NB4 (cell line): ENCODE data around the gene ACACA.

Experiments
- POLR2A ChIP-seq: IDR thresholded peaks from 2 replicates; pipeline ENCODE4 v1.6.1; 2011; ENCODE audit warnings: mild to moderate bottlenecking; ENCODE audit not compliant: insufficient read length; ENCODE audit errors: extremely low read depth
- TF ChIP-seq, protein P1 (sequence below): IDR thresholded peaks from one replicate; pipeline ENCODE4 v1.5.1; 2012; ENCODE audit warnings: low read depth, low read length

DNA sequence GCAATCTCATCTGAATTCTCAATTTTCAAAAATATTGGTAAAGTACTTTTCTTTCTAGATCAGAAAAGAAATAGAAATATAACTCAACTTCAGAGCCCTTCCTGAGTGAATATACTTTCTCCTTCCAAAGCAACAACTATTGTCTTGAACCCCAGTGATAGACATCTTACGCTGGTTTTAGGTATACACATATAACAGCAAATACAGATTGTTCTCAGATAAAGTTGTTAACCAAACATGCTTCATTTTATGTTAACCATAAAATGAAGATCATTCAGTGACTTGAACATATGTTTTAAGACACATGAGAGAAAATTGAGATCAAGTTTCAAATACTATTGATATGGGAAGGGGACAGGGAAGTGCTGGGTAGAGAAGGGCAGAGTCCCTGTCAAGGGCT, 84.5 kb downstream of the ACACA start:
- TF ChIP-seq, protein P1, sequence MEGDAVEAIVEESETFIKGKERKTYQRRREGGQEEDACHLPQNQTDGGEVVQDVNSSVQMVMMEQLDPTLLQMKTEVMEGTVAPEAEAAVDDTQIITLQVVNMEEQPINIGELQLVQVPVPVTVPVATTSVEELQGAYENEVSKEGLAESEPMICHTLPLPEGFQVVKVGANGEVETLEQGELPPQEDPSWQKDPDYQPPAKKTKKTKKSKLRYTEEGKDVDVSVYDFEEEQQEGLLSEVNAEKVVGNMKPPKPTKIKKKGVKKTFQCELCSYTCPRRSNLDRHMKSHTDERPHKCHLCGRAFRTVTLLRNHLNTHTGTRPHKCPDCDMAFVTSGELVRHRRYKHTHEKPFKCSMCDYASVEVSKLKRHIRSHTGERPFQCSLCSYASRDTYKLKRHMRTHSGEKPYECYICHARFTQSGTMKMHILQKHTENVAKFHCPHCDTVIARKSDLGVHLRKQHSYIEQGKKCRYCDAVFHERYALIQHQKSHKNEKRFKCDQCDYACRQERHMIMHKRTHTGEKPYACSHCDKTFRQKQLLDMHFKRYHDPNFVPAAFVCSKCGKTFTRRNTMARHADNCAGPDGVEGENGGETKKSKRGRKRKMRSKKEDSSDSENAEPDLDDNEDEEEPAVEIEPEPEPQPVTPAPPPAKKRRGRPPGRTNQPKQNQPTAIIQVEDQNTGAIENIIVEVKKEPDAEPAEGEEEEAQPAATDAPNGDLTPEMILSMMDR: no peak
- no peak for TF ChIP-seq POLR2A
